IPS-20b (cell line): ENCODE data around the gene CCL7.
"Not testable (repeated sequence)": the region's sequence is repeated elsewhere in the genome, so short reads cannot be mapped to it uniquely, and the experiment has no call there.

ENCODE experiments used
- H3K27ac ChIP-seq: one replicate; pipeline ENCODE4 v1.5.1; 2013; ENCODE audit warnings: low read length
- H3K27me3 ChIP-seq: 2 replicates; pipeline ENCODE4 v1.6.1; 2013; ENCODE audit warnings: mild to moderate bottlenecking, low read length, inconsistent platforms; ENCODE audit not compliant: insufficient read depth
- H3K36me3 ChIP-seq: 2 replicates; pipeline ENCODE4 v1.6.1; 2013; ENCODE audit warnings: low read depth, mild to moderate bottlenecking, inconsistent platforms, low read length, moderate library complexity; ENCODE audit not compliant: insufficient read depth
- H3K4me1 ChIP-seq: 2 replicates; pipeline ENCODE4 v1.6.1; 2013; ENCODE audit warnings: mild to moderate bottlenecking, control low read depth, inconsistent platforms, low read length, moderate library complexity; ENCODE audit not compliant: insufficient read depth
- H3K4me3 ChIP-seq: 2 replicates; pipeline ENCODE4 v1.5.1; 2013; ENCODE audit warnings: mild to moderate bottlenecking, low read length, inconsistent platforms
- H3K9ac ChIP-seq: 2 replicates; pipeline ENCODE4 v1.6.1; 2013; ENCODE audit warnings: low read depth, mild to moderate bottlenecking, inconsistent platforms, low read length, moderate library complexity
- H3K9me3 ChIP-seq: 2 replicates; pipeline ENCODE4 v1.6.1; 2013; ENCODE audit warnings: mild to moderate bottlenecking, low read depth, low read length, inconsistent platforms; ENCODE audit not compliant: insufficient read depth

The CCL7 gene

DNA sequence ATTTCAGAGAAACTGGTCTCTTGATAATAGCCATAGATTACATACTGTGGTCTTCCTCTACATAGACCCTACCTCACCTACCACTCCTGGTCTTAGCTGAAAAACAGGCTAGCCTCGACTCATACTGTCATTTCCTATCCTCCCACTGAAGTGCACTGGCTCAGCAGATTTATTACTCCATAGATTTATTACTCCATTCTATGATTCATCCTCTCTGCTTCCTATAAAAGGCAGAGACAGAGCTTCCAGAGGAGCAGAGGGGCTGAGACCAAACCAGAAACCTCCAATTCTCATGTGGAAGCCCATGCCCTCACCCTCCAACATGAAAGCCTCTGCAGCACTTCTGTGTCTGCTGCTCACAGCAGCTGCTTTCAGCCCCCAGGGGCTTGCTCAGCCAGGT, at the start of gene CCL7:
Gene CCL7 (plus strand): TSS at position 253 of the 400 bp plus-strand sequence. CDS start 70 bp downstream, at position 323.
- Histone ChIP-seq H3K27ac (no peak within 1 kb of the TSS), H3K9me3 (no peaks in the 10 kb centered on the region), H3K4me1 (no peaks in the 10 kb centered on the region), H3K27me3 (0 out of 2 replicates have a peak, but pooled peaks cover 11% of the 10 kb centered on the region), H3K36me3 (no peaks in the 10 kb centered on the region), H3K9ac (no peak within 1 kb of the TSS), H3K4me3 (no peak within 1 kb of the TSS)

DNA sequence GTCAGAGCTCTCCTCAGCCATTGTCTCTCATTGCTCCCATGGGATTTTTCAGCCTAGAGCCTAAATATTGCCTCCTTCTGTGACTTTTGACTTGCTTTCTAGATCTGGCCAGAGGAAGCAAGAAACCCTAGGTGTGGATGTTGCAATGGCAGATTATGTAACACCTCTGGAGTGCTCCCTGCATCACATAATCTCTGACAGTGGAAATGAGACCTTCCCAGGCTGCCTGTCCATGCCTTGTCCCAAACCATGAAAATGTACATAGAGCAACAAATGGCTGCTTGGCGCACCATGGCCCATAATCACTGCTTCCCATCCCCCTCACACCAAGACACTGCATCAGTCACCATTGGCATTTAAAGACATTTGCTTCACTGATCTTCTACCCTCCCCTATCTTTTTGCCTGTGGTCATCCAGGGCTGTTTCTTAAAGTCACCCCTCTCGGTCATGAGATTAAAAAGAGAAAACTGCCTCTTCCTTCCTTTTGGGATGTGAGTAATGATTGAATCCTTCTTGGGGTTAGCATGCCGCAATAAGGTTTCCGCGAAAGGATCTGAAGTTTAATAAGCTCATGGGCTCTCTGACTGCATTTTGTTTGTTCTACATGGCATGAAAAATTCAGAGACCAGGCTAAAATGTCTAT, 49.1 kb upstream of the CCL7 start:
- H3K9me3 ChIP-seq: peaks cover 2% of the 10 kb centered on the region; the same call in 1 of the 2 replicates
- H3K9ac ChIP-seq: no peak overlapping the region
- H3K4me1 ChIP-seq: no peaks in the 10 kb centered on the region
- no peaks in the 10 kb centered on the region for H3K36me3 ChIP-seq
- no peak overlapping the region for H3K27ac ChIP-seq
- H3K4me3 ChIP-seq: no peak overlapping the region
- no peaks in the 10 kb centered on the region for H3K27me3 ChIP-seq

DNA sequence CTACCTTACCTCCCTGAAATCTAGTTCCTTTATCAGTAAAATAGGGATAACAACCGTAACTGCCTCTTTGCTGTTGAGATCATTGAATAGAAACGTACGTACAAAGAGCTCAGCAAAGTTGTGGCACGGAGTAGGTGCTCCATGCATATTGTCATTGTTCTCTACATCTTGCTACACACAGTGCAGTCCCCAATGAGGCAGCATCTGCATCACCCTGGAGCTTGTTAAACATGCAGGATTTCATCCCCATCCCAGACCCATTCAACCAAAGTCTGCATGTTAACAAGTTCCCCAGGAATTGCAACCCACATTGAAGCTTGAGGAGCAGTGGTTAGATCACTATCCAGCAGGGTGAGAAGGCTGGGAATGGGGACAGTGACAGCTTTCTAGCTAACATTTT, 48.6 kb upstream of the CCL7 start:
- H3K9me3 ChIP-seq: no peaks in the 10 kb centered on the region
- H3K36me3 ChIP-seq: no peaks in the 10 kb centered on the region
- no peaks in the 10 kb centered on the region for H3K27me3 ChIP-seq
- no peak overlapping the region for H3K27ac ChIP-seq
- H3K9ac ChIP-seq: no peak overlapping the region
- no peak overlapping the region for H3K4me3 ChIP-seq
- H3K4me1 ChIP-seq: no peaks in the 10 kb centered on the region

DNA sequence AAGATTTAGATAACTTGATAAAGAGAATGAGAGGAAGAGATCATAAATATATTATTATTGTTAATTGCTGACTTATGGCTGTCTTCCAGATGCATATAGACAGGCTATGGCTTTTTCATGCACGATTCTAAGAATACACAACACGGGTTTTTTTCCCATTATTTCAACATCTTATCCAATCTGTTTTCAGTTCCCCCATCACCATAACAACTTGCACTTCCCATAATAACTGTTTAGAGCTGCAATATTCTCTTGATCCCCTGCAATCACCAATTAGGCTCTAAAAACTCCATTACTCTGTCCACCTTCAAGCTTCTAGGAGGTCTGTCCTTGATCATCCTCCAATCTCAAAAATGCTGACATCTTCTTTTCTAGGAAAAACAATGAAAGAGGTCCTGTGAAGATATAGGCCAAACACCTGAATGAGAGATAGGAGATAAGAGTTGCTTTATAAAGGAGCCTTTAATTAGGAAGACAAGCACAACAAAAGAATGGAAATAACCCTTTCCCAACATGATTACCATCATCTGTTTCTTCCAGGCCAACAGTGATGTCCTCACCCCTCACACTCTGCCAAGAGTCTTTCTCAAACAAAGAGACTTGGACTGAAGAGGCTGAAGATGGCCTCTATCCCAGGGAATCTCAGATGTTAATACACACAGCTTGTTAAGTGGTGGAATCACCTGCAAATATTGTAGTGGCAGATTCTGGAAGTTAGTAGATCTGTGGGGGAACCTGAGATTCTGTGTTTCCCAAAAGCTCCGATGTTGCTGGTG, 47.1 kb upstream of the CCL7 start:
- no peaks in the 10 kb centered on the region for H3K9me3 ChIP-seq
- no peak overlapping the region for H3K27ac ChIP-seq
- no peaks in the 10 kb centered on the region; the same call in 1 of the 2 replicates for H3K4me1 ChIP-seq
- no peak overlapping the region for H3K9ac ChIP-seq
- H3K4me3 ChIP-seq: no peak overlapping the region
- no peaks in the 10 kb centered on the region for H3K27me3 ChIP-seq
- H3K36me3 ChIP-seq: no peaks in the 10 kb centered on the region

- Histone ChIP-seq H3K36me3 (no peaks in the 10 kb centered on the region), H3K27me3 (no peaks in the 10 kb centered on the region), H3K9me3 (peaks cover 13% of the 10 kb centered on the region), H3K4me1 (no peaks in the 10 kb centered on the region; the same call in 1 of the 2 replicates), H3K9ac (no peak overlapping the region), H3K4me3 (no peak overlapping the region), H3K27ac (no peak overlapping the region)
Measured at GRCh38 chr17:34225046-34225445, 45.0 kb upstream of the CCL7 start.

DNA sequence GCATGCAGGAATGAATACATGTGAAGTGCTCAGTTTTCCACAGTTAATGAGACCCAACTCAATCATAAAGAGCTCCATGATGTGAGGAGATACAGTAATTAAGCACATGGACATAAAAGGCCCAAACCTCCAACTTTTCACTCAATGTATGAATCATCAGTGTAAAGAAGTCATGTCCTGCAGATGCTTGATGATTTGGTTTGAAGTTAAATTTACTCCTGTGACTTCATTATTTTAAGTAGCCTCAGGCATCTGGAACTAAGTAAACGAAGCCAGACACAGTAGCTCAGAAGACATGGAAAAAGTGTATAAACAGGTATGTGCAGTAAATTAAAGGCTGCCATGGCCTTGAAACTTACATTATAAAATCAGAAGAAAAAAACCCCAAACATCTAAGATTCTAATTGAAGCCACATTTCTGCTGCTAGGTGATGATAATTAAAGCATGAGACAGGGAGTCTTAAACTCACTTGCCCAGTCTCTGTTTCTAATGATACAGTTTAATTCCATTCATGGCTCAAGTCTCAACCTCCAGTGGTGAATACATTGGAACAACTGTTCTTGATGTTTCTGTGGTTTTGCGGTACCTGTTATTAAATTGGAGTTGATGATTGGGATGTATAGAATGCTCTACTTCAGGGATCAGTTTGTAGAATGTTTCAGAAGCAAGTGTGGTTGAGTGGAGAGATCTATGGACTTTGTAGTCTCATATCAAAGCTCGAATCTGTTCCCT, 43.8 kb upstream of the CCL7 start:
- Histone ChIP-seq H3K9me3 (peaks cover 21% of the 10 kb centered on the region), H3K27ac (no peak overlapping the region), H3K4me1 (no peaks in the 10 kb centered on the region; the same call in 1 of the 2 replicates), H3K4me3 (no peak overlapping the region), H3K27me3 (no peaks in the 10 kb centered on the region), H3K36me3 (no peaks in the 10 kb centered on the region), H3K9ac (no peak overlapping the region)

DNA sequence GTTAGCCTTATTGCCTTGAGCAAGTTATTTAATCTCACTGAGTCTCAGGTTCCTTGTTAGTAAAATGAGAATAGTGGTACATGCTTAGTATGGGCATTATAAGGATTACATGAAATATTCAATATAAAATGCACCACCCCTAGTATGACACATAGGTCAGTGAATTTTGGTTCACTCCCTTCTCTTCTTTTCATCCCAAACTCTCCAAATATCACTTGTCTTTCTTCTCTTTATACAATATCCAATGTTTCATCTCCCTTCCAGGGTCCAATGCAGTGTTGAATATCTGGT, 43.3 kb upstream of the CCL7 start:
- Histone ChIP-seq H3K4me1 (no peaks in the 10 kb centered on the region; the same call in 1 of the 2 replicates), H3K27me3 (no peaks in the 10 kb centered on the region), H3K4me3 (no peak overlapping the region), H3K36me3 (no peaks in the 10 kb centered on the region), H3K9me3 (peaks cover 21% of the 10 kb centered on the region), H3K9ac (no peak overlapping the region), H3K27ac (no peak overlapping the region)

DNA sequence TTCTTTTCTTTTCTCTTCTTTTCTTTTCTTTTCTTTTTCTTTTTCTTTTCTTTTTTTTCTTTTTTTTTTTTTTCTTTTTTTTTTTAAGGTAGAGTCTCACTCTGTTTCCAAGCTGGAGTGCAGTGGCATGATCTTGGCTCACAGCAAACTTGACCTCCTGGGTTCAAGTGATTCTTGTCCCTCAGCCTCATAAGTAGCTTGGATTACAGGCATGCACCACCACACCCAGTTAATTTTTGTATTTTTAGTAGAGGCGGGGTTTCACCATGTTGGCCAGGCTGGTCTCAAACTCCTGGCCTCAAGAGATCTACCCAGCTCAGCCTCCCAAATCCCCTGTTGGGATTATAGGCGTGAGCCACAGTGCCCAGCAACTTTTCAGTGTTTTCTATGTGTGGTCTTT, 42.7 kb upstream of the CCL7 start:
- not testable (repeated sequence) for H3K36me3 ChIP-seq, H3K9ac ChIP-seq, H3K4me3 ChIP-seq, H3K27me3 ChIP-seq, H3K4me1 ChIP-seq, H3K27ac ChIP-seq
- peaks cover 21% of the 10 kb centered on the region for H3K9me3 ChIP-seq

- Histone ChIP-seq H3K27me3 (no peaks in the 10 kb centered on the region), H3K27ac (no peak overlapping the region), H3K4me1 (no peaks in the 10 kb centered on the region; the same call in 1 of the 2 replicates), H3K4me3 (no peak overlapping the region), H3K36me3 (no peaks in the 10 kb centered on the region), H3K9ac (no peak overlapping the region), H3K9me3 (peaks cover 21% of the 10 kb centered on the region)
Measured at GRCh38 chr17:34227707-34228106, 42.3 kb upstream of the CCL7 start.

DNA sequence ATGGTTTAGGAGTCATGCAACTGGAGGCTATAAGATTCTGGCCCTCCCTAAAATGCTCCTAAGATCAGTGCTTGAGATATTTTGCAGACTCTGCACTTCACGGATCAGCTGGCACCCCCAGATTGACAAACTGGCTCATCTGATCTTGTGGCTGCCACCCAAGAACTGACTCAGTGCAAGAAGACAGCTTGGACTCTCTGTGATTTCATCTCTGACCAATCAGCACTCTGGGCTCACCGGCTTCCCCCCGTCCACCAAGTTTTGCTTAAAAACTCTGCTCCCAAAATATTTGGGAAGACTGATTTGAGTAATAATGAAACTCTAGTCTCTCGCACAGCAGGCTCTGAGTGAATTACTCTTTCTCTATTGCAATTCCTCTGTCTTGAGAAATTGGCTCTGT, 41.2 kb upstream of the CCL7 start:
- Histone ChIP-seq H3K4me3 (no peak overlapping the region), H3K27me3 (no peaks in the 10 kb centered on the region), H3K27ac (no peak overlapping the region), H3K36me3 (no peaks in the 10 kb centered on the region), H3K4me1 (no peaks in the 10 kb centered on the region; the same call in 1 of the 2 replicates), H3K9me3 (peaks cover 21% of the 10 kb centered on the region), H3K9ac (no peak overlapping the region)

- H3K27me3 ChIP-seq: no peaks in the 10 kb centered on the region
- peaks cover 4% of the 10 kb centered on the region for H3K4me1 ChIP-seq
- H3K4me3 ChIP-seq: no peak overlapping the region
- no peak overlapping the region for H3K27ac ChIP-seq
- H3K9me3 ChIP-seq: peaks cover 21% of the 10 kb centered on the region
- no peaks in the 10 kb centered on the region for H3K36me3 ChIP-seq
- no peak overlapping the region for H3K9ac ChIP-seq
Measured at GRCh38 chr17:34230342-34230741, 39.7 kb upstream of the CCL7 start.
